Glomerular endothelial cell (primary cell): ENCODE results near the gene ZMYND19. TPM values are rescaled to one million over a fixed set of nuclear protein-coding genes. Genes with fewer than 3 reads are reported as not detected.
"Not testable (repeated sequence)": the region's sequence is repeated elsewhere in the genome, so short reads cannot be mapped to it uniquely, and the experiment has no call there.

Experiments
- DNase-seq: peaks from one replicate; pipeline ENCODE4 v3.0.0-alpha.2; 2011; ENCODE audit warnings: low read depth, low spot score; ENCODE audit errors: extremely low read depth
- total RNA-seq: library from RNA; depleted of rRNA; stranded (reverse); fragments of >200 nt; gene quantifications from 2 replicates; pipeline ENCODE4 v1.2.3, GENCODE V29; 2015

Gene ZMYND19
- total RNA-seq, 1 donor from 2014 or later, result 31.2 TPM

GRCh38 chr9:137614631-137615386, 24.5 kb upstream of the ZMYND19 start:
- DNase-seq, result no peak

- no peak for DNase-seq
Observed at GRCh38 chr9:137613738-137614523, 23.6 kb upstream of the ZMYND19 start.

GRCh38 chr9:137613259-137613658, 22.9 kb upstream of the ZMYND19 start:
- DNase-seq, result no peak

- DNase-seq, result no peak
Observed at GRCh38 chr9:137612741-137613142, 22.4 kb upstream of the ZMYND19 start.

GRCh38 chr9:137611623-137612609, 21.6 kb upstream of the ZMYND19 start:
- no peak for DNase-seq

DNA sequence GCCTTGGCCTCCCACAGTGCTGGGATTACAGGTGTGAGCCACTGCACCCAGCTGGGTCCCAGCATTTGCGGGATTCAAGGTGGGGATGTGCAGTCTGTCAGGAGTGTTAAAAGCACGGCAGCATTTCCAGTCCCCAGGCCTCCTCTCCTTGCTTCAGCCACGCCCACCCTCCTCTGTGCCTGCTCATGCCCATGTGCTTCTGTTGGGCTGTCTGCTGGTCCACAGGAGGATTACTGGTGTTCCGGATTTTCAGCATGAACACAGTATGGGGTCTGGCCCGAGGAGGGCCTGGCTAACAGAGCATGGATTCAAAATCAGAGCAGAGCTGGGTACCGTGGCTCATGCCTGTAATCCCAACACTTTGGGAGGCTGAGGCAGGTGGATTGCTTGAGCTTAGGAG, 20.6 kb upstream of the ZMYND19 start:
- DNase-seq, result no peak

DNA sequence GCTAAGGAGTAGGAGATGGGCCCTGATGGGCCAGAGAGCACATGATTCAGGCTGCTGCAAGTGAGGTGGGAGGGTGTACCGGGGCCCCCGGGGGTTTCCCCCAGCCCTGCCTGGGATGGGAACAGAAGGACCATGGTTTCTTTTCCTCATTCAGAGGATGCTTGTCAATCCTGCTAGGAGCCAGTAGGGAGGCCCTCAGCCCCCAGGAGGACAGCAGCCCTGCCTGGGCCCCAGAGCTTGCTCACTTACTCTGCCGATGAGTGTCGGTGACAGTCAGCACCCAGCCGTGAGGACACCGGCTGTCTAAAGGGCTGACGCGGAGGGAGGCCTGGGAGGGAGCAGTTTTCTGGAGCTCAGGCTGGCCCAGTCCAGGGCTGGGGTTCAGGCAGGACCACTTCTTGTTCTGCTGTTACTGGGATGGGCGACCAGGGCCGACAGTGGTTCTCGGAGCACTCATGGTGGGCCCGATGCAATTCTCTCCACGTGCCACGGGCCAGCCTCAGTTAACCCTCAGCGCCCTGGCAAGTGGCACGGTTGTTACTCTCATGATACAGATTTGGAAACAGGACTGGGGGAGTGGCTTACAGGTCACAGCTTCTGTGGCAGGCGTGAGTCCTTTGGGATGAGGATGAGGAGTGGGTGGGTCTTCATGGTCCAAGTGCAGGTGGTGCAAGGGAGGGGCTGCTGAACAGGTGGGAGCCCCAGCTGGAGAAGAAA, 17.0 kb upstream of the ZMYND19 start:
- DNase-seq, result no peak

DNA sequence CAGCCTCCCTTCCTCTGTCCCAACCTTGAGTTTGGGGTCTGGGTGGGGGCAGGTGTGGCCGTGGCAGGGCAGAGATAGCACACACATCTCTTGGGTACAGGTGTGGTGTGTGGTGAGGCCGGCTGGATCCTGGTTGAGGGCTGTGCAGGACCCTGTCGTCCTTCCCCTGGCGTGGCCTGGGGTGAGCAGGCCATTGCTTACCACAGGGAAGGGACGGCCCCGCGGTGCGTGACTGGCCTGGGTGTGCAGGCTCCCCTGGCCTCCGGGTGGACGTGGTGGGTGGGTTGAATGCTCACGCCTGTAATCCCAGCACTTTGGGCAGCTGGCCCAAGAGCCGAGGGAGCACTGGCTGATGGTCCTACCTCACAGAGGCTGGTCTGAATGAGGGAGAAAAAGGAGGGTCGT, 16.4 kb upstream of the ZMYND19 start:
- DNase-seq, result no peak

DNA sequence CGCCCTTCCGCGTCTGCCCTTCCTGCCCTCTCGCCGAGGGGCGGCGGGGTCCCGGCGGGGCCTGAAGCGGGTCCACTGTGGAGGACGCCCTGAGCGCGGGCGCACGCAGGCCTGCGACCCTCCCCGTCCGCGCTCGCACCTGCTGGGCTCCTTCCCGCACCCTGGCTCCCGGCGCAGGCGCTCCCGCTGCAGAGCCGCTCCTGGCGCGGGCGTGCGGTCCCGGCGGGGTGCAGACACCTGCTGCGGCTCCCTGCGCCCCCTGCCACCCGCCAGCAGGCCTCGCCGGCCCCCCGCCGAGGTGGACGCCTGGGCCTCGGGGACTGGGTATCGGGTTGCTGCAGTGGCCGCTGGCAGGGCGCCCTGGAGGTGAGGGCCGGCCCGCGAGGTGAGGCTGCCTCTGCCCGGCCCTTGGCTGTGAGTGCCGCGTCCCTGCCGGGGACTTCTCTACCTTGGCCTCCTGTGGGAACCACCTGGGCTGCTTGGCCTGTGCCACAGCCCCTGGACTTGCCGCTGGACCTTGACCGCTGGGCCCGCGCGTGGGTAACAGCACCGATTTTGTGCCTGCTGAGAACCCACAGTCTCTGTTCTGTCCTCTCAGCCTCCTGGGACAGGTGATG, 15.8 kb upstream of the ZMYND19 start:
- DNase-seq, result no peak

GRCh38 chr9:137605121-137606004, 15.1 kb upstream of the ZMYND19 start, which contains the start of gene ARRDC1:
Gene ARRDC1, plus strand, starts transcription at chr9:137605686. Its CDS starts 32 bp downstream, at chr9:137605718.
- DNase-seq, result no peak

DNA sequence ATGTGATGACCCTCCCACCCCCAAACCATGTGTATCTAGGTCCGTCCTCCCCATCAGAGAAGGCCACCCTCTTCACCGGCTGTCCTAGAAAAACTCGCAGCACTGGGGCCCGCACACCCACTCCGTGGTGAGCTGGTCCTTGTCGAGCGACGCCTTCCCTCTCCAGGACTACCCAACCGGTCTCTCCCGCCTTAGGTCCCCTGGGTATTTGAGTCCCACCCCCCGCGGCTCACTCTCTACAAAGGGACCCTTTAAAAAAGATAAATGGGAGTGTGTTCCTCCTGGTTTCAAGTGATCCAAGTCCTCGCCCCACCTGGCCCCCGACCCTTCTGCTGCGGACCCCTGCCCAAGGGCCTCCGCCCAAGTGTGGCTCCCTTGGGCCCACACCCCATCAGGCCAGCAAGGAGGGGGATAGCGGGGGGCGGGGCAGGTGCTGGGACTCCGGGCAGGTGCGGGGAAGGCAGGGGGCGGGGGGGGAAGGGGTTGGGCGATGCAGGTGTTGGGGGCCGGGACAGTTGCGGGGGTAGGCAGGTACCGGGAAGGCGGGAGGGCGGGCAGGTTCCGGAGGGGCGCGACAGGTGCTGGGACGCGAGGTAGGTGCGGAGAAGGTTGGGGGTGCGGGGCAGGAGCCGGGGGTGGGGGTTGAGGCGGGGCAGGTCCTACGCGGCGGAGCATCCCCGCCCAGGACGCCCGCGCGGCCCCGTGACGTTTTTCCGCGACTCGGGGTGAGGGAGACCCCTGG, 14.2 kb upstream of the ZMYND19 start:
- DNase-seq, result no peak

DNA sequence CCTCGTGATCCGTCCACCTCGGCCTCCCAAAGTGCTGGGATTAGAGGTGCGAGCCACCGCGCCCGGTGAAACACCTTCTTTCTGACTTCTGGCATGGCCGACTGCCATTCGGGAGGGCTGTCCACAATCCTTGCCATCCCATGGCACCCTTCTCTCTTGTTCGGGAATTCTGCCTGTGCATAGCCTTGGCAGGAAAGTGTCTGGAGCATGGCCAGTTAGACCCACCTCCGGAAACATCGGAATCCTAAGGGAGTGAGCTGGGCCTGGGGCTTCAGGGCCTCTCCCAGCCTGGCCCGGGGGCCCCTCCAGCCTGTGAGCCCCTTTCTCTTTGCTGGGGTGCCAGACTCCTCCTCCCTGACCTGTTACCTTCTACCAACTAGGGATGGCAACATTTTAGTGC, 13.6 kb upstream of the ZMYND19 start:
- no peak for DNase-seq

DNA sequence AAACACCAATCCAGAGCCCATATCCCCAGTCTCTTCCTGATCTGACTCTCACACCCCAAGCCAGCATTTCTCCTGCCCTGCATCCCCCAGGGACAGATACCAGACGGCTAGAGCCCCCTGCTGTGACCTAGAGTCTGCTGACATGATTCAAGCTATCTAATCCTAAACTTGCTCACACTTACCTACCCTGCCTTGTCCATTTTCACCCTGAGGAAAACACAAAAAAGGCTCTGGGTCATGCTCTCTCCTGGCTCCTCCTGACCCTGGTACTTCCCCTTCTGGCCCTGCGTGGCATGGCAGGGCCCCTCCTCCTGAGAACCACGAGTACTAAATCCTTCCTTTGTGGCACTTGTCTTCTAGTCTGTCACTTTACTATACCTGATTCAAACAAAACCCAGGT, 12.3 kb upstream of the ZMYND19 start:
- DNase-seq, result no peak

DNA sequence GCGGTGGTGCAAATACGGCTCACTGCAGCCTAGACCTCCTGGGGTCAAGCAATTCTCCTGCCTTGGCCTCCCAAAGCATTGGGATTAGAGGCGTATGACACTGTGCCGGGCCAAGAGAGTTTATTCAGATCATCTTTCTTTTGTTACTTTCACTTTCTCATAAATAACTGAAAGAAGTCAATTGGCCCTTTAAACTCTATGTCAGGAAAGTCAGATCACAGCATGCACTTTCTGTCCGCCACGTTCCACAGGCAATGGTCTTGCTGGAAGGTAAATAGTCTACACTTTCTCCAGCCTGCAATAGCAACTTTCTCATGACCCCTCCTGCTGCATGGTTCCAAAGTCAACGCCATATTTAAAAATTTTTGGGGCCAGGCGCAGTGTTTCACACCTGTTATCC, 8.6 kb upstream of the ZMYND19 start:
- DNase-seq, result no peak

DNA sequence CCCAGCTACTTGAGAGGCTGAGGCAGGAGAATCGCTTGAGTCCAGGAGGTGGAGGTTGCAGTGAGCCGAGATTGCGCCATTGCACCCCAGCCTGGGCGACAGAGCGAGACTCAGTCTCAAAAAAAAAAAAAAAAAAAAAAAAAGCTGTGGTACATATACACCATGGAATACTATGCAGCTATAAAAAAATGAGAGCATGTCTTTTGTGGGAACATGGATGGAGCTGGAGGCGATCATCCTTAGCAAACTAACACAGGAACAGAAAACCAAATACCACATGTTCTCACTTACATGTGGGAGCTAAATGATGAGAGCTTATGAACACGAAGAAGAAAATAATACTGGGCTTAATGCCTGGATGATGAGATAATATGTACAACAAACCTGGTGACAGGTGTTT, 6.3 kb upstream of the ZMYND19 start:
- not testable (repeated sequence) for DNase-seq

GRCh38 chr9:137593176-137593575, 2.9 kb upstream of the ZMYND19 start:
- DNase-seq, result no peak

DNA sequence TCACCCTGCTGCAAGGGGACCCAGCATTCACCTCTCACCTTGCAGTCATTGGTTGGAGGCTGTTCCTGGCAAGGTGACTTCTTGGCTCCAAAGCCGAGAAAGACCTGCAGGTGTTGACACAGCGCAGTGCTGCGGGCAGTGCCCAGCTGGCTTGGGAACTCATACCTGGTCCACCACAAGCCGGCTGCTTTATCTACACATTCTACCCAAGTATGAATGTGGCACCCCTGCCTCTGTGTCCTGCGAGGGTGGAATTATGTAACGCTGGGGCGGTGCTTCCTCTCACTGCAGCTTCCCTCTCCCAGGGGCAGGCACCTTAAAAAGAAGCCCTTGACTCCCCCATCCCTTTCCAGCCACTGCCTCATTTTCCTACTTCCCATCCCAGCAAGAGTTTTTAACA, 2.5 kb upstream of the ZMYND19 start:
- DNase-seq, result no peak

DNA sequence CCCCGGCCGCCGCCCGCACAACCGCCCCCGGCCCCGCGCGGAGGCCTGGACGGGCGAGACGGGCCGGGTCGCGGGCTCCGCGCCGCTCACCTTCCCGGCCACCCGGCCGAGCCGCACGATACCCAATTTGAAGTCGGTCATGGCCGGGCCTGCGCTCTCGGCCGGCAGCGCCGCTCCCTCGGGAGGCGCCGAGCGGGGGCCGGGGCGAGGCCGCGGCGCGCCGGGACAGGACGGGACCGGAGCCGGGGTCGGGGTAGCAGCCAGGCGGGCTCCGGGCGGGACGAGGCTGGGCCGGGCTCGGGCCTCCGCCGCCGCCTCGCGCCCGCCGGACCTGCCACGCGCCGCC, 216 bp downstream of the ZMYND19 start:
- DNase-seq, result no peak
